H9 (cell line): Measurements from ENCODE around the gene RPS21. TPM values are rescaled to one million over a fixed set of nuclear protein-coding genes. Genes with fewer than 3 reads are reported as not detected.

Experiments
- DNase-seq: peaks from one replicate; pipeline ENCODE4 v3.0.0-alpha.2; 2017
- H2AFZ ChIP-seq: one replicate; pipeline ENCODE4 v1.6.1; 2013; ENCODE audit warnings: mild to moderate bottlenecking, low read length, control low read depth, moderate library complexity
- H2AK5ac ChIP-seq: 2 replicates; pipeline ENCODE4 v1.6.1; 2013; ENCODE audit warnings: low read length, control low read depth, mixed read lengths; ENCODE audit not compliant: insufficient read length
- H2BK120ac ChIP-seq: one replicate; pipeline ENCODE4 v1.6.1; 2013; ENCODE audit warnings: low read depth, mild to moderate bottlenecking, low read length, control low read depth, inconsistent platforms; ENCODE audit not compliant: poor library complexity, severe bottlenecking
- H2BK12ac ChIP-seq: 2 replicates; pipeline ENCODE4 v1.6.1; 2013; ENCODE audit warnings: low read length, control low read depth, mixed read lengths, low read depth; ENCODE audit not compliant: insufficient read length
- H2BK15ac ChIP-seq: 2 replicates; pipeline ENCODE4 v1.6.1; 2013; ENCODE audit warnings: low read depth, low read length, control low read depth
- H2BK20ac ChIP-seq: one replicate; pipeline ENCODE4 v1.6.1; 2013; ENCODE audit warnings: low read depth, mild to moderate bottlenecking, low read length, control low read depth, inconsistent platforms; ENCODE audit not compliant: poor library complexity, severe bottlenecking
- H2BK5ac ChIP-seq: 2 replicates; pipeline ENCODE4 v1.6.1; 2013; ENCODE audit warnings: low read length, control low read depth, mixed read lengths; ENCODE audit not compliant: insufficient read length
- H3K14ac ChIP-seq: 2 replicates; pipeline ENCODE4 v1.6.1; 2013; ENCODE audit warnings: low read length, control low read depth; ENCODE audit not compliant: insufficient read depth
- H3K18ac ChIP-seq: 2 replicates; pipeline ENCODE4 v1.6.1; 2013; ENCODE audit warnings: low read depth, mild to moderate bottlenecking, mixed read lengths, low read length, control low read depth; ENCODE audit not compliant: insufficient read length
- H3K23ac ChIP-seq: 2 replicates; pipeline ENCODE4 v1.6.1; 2013; ENCODE audit warnings: low read length, control low read depth, mixed read lengths, low read depth; ENCODE audit not compliant: insufficient read length
- H3K23me2 ChIP-seq: 2 replicates; pipeline ENCODE4 v1.6.1; 2013; ENCODE audit warnings: low read depth, mild to moderate bottlenecking, mixed read lengths, low read length, control low read depth; ENCODE audit not compliant: insufficient read length, poor library complexity, severe bottlenecking
- H3K27ac ChIP-seq: 2 replicates; pipeline ENCODE4 v1.5.1; 2013; ENCODE audit warnings: low read length, control low read depth, mixed read lengths, low read depth; ENCODE audit not compliant: insufficient read length
- H3K27me3 ChIP-seq: 2 replicates; pipeline ENCODE4 v1.6.1; 2013; ENCODE audit warnings: low read length, control low read depth, inconsistent platforms; ENCODE audit not compliant: insufficient read depth
- H3K4ac ChIP-seq: 2 replicates; pipeline ENCODE4 v1.6.1; 2013; ENCODE audit warnings: low read depth, mild to moderate bottlenecking, control low read depth, inconsistent platforms, low read length, moderate library complexity
- H3K4me1 ChIP-seq: 2 replicates; pipeline ENCODE4 v1.6.1; 2013; ENCODE audit warnings: low read length, control low read depth, inconsistent platforms; ENCODE audit not compliant: insufficient read depth
- H3K4me2 ChIP-seq: 2 replicates; pipeline ENCODE4 v1.6.1; 2013; ENCODE audit warnings: low read length, control low read depth, mixed read lengths; ENCODE audit not compliant: insufficient read length, insufficient read depth
- H3K56ac ChIP-seq: 2 replicates; pipeline ENCODE4 v1.6.1; 2013; ENCODE audit warnings: low read depth, mild to moderate bottlenecking, mixed read lengths, low read length, control low read depth; ENCODE audit not compliant: insufficient read length
- H3K79me1 ChIP-seq: 2 replicates; pipeline ENCODE4 v1.6.1; 2013; ENCODE audit warnings: low read depth, mild to moderate bottlenecking, moderate library complexity, low read length, control low read depth, inconsistent platforms; ENCODE audit not compliant: insufficient read depth, poor library complexity, severe bottlenecking
- H3K79me2 ChIP-seq: 2 replicates; pipeline ENCODE4 v1.6.1; 2013; ENCODE audit warnings: low read length, control low read depth, inconsistent platforms; ENCODE audit not compliant: insufficient read depth
- H3K9ac ChIP-seq: 2 replicates; pipeline ENCODE4 v1.6.1; 2013; ENCODE audit warnings: low read length, control low read depth, mixed read lengths; ENCODE audit not compliant: insufficient read length; ENCODE audit errors: extremely low read depth
- H3K9me3 ChIP-seq: one replicate; pipeline ENCODE4 v1.6.1; 2013; ENCODE audit warnings: low read depth, low read length, inconsistent platforms; ENCODE audit not compliant: control insufficient read depth
- H3T11ph ChIP-seq: one replicate; pipeline ENCODE4 v1.6.1; 2013; ENCODE audit warnings: mild to moderate bottlenecking, low read length, control low read depth, inconsistent platforms
- H4K20me1 ChIP-seq: one replicate; pipeline ENCODE4 v1.6.1; 2013; ENCODE audit not compliant: control insufficient read depth, insufficient read length, insufficient read depth
- H4K5ac ChIP-seq: 2 replicates; pipeline ENCODE4 v1.6.1; 2013; ENCODE audit warnings: low read depth, mild to moderate bottlenecking, mixed read lengths, low read length, control low read depth; ENCODE audit not compliant: insufficient read length
- H4K8ac ChIP-seq: replicated peaks from 2 replicates; pipeline ENCODE4 v1.6.1; 2013; ENCODE audit warnings: low read length, control low read depth, mixed read lengths, low read depth; ENCODE audit not compliant: insufficient read length
- H4K91ac ChIP-seq: 2 replicates; pipeline ENCODE4 v1.6.1; 2013; ENCODE audit warnings: low read depth, mild to moderate bottlenecking, moderate library complexity, mixed read lengths, low read length, control low read depth; ENCODE audit not compliant: insufficient read length
- H3K27ac Mint-ChIP-seq, 3 experiments: 2 replicates in 2 of 3; 3 replicates in 1 of 3; pipeline ENCODE4 v1.8.0; 2020 to 2021; ENCODE audit warnings: mixed read lengths in 3 of 3, mild to moderate bottlenecking in 1 of 3, moderate library complexity in 1 of 3
- H3K27me3 Mint-ChIP-seq: 2 replicates; pipeline ENCODE4 v1.8.0; 2021; ENCODE audit warnings: low read depth, mild to moderate bottlenecking, moderate library complexity, mixed read lengths
- H3K36me3 Mint-ChIP-seq, 3 experiments: 2 replicates in 2 of 3; 3 replicates in 1 of 3; pipeline ENCODE4 v1.8.0; 2020 to 2021; ENCODE audit warnings: low read depth in 3 of 3, mixed read lengths in 3 of 3; ENCODE audit not compliant: insufficient read depth in 1 of 3
- H3K4me1 Mint-ChIP-seq, 2 experiments: 2 replicates each; pipeline ENCODE4 v1.8.0; 2020; ENCODE audit warnings: mixed read lengths in 2 of 2
- H3K4me3 Mint-ChIP-seq, 2 experiments: 2 replicates in 1 of 2; 3 replicates in 1 of 2; pipeline ENCODE4 v1.8.0; 2020 to 2021; ENCODE audit warnings: mild to moderate bottlenecking in 2 of 2, mixed read lengths in 2 of 2, moderate library complexity in 1 of 2
- H3K9me3 Mint-ChIP-seq, 2 experiments: 2 replicates in 1 of 2; 3 replicates in 1 of 2; pipeline ENCODE4 v1.8.0; 2020; ENCODE audit warnings: mild to moderate bottlenecking in 2 of 2, mixed read lengths in 2 of 2, moderate library complexity in 1 of 2
- WGBS: extraction: QIAGEN DNeasy Blood & Tissue Kit; methylation state at CpG from one replicate; pipeline ENCODE4 v1.1.7; 2013; ENCODE audit warnings: missing lambda C conversion rate, low lambda C conversion rate, mixed read lengths; ENCODE audit not compliant: insufficient read length; ENCODE audit errors: extremely low coverage; 5-methylcytosine and 5-hydroxymethylcytosine counted together
- total RNA-seq: library from RNA; stranded (reverse); gene quantifications from 2 replicates; pipeline ENCODE4 v1.2.1, GENCODE V29; 2021
- TF ChIP-seq, protein P1 (sequence below): fragments of 200-600 bp; sonication (generic); conservative IDR thresholded peaks from 3 replicates; pipeline ENCODE4 v1.8.0; 2021; ENCODE audit warnings: antibody characterized with exemption, mild to moderate bottlenecking

RPS21 gene
- total RNA-seq, 1 experiment from 2014 or later: 1,715 TPM

DNA sequence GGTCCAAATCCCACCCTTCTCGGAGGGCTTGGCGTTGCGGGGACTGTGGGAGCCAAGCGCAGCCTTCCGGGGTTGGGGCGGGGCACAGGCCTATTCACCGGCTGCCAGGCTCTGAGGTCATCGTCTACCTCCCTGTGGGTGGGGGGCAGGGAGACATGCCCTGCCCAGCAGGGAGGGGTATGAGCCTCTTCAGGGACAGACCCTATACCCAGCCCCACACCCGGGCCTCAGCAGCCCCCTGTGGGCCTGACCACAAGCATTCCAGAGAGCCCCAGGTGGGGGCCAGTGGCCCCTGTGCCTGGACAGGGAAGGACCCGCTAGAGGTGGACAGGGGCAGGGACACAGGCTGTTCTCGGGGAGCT lies 31.4 kb upstream of the RPS21 start:
- Mint-ChIP-seq H3K27me3 (no peaks in the 10 kb centered on the region), H3K36me3 (peaks cover 0 to 25% (median 17%) of the 10 kb centered on the region in 3 experiments; a peak in 5 of 7 replicates), H3K4me1 (peaks cover 13 to 30% of the 10 kb centered on the region in 2 experiments), H3K4me3 (no peak overlapping the region), H3K27ac (no peak overlapping the region; a peak in 2 of 7 replicates), H3K9me3 (no peaks in the 10 kb centered on the region)
- Histone ChIP-seq H3K14ac (no peak overlapping the region), H2AK5ac (no peak overlapping the region), H4K5ac (no peak overlapping the region), H3K23me2 (no peaks in the 10 kb centered on the region), H3K4ac (no peak overlapping the region; the same call in 1 of the 2 replicates), H2BK120ac (no peak overlapping the region), H3K9ac (no peak overlapping the region), H3T11ph (no peak overlapping the region), H3K27ac (no peak overlapping the region), H3K4me2 (no peak overlapping the region), H3K27me3 (no peaks in the 10 kb centered on the region), H2BK5ac (no peak overlapping the region), H2BK20ac (no peak overlapping the region), H2BK12ac (no peak overlapping the region), H2AFZ (no peak overlapping the region), H3K9me3 (no peaks in the 10 kb centered on the region), H2BK15ac (no peak overlapping the region), H3K23ac (no peak overlapping the region), H3K18ac (no peak overlapping the region), H4K8ac (no peak overlapping the region), H3K79me2 (peaks cover 4% of the 10 kb centered on the region; the same call in 1 of the 2 replicates), H4K20me1 (no peaks in the 10 kb centered on the region), H3K79me1 (peaks cover 5% of the 10 kb centered on the region), H3K56ac (no peak overlapping the region), H3K4me1 (no peaks in the 10 kb centered on the region; the same call in 1 of the 2 replicates), H4K91ac (no peak overlapping the region)
- TF ChIP-seq, protein P1, sequence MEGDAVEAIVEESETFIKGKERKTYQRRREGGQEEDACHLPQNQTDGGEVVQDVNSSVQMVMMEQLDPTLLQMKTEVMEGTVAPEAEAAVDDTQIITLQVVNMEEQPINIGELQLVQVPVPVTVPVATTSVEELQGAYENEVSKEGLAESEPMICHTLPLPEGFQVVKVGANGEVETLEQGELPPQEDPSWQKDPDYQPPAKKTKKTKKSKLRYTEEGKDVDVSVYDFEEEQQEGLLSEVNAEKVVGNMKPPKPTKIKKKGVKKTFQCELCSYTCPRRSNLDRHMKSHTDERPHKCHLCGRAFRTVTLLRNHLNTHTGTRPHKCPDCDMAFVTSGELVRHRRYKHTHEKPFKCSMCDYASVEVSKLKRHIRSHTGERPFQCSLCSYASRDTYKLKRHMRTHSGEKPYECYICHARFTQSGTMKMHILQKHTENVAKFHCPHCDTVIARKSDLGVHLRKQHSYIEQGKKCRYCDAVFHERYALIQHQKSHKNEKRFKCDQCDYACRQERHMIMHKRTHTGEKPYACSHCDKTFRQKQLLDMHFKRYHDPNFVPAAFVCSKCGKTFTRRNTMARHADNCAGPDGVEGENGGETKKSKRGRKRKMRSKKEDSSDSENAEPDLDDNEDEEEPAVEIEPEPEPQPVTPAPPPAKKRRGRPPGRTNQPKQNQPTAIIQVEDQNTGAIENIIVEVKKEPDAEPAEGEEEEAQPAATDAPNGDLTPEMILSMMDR: no peak
- WGBS: no CpG with 5 or more reads among the region's 11 CpGs
- DNase-seq: no peak
